NCI-H1105 (cell line): Measurements from ENCODE around the gene SLC22A3.
"Not testable (repeated sequence)": the region's sequence is repeated elsewhere in the genome, so short reads cannot be mapped to it uniquely, and the experiment has no call there.

ENCODE experiments used
- DNase-seq: peaks from one replicate; lab custom pipeline; 2025; lab: John Stamatoyannopoulos, UW

The SLC22A3 gene

DNA sequence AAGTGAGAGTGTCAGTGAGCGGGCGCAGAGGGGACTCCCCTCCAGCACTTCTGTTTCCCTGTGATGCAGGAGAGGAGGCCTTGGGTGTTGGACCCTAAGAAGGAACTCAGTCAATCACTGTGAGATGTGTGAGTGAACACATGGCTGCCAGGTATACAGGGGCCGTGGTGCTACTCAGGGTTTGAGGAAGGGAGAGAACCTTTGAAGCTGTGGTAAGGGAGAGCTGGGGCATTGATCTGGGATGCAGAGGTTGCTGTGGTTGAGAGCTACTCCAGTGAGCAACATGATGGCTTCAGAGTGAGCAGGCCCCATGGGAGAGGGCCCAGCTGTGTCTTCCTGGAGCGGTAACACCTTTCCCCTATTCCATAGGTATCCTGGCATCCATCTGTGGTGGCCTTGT is 99.2 kb downstream of the SLC22A3 start:
- DNase-seq: no peak

GRCh38 chr6:160449787-160450186 is 101.6 kb downstream of the SLC22A3 start:
- DNase-seq: not testable (repeated sequence)

GRCh38 chr6:160450849-160451248 is 102.7 kb downstream of the SLC22A3 start:
- no peak for DNase-seq

GRCh38 chr6:160454303-160454702 is 106.1 kb downstream of the SLC22A3 start:
- DNase-seq: no peak

DNA sequence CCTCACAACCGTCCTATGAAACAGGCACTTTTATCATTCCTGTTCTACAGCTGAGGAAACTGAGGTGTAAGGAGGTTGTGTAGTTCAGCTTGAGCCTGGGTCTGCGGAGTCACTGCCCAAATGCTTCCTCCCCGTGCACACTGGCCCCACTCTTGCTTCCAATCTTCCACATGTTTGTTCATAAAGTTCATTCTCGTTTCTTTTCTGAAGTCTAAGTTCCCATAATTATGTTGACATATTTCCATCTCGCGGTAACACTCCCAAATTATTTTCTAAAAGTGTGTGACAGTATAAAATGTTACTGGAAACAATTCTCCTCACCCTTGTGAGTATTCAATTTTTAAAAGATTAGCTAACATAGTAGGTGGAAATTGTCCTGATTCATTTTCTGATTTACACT is 106.9 kb downstream of the SLC22A3 start:
- no peak for DNase-seq

GRCh38 chr6:160455541-160456213 is 107.5 kb downstream of the SLC22A3 start:
- DNase-seq: peak; percentile 67

DNA sequence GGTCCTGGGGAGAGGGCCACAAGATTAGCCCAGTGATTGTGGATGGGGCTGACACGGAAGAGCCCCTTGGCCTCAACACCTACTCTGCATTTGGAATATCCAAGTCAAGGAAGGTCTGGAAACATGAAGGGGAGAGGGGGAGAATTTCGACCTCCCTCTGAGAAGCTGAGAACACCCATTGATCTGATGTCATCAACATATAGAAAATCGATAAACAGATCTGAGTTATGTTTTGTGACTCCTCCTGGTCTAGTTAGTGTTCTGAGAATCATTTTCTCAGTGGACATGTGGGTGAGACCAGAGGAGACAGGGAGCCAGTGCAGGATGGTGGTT is 108.0 kb downstream of the SLC22A3 start:
- no peak for DNase-seq

- no peak for DNase-seq
Observed at GRCh38 chr6:160457823-160458222, 109.6 kb downstream of the SLC22A3 start.

DNA sequence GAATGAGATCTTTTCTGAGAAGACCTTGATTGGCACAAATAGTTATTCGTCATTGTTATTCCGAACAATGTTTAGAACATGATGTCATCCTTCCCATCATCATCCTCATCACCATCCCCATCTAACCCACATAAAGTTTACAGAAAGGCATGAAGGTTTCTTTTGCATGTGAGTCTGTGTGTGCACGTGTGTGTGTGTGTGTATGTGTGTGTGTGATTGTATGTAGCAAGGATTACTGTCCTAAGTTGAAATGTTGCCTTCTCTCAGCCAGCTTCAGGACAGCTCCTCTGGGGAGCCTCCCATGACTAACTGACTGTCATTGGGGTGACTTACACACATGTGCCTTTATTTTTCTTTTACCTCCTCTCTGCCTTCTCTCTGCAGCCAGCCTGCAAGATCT is 113.5 kb downstream of the SLC22A3 start:
- no peak for DNase-seq

GRCh38 chr6:160462116-160462515 is 113.9 kb downstream of the SLC22A3 start:
- DNase-seq: no peak

DNA sequence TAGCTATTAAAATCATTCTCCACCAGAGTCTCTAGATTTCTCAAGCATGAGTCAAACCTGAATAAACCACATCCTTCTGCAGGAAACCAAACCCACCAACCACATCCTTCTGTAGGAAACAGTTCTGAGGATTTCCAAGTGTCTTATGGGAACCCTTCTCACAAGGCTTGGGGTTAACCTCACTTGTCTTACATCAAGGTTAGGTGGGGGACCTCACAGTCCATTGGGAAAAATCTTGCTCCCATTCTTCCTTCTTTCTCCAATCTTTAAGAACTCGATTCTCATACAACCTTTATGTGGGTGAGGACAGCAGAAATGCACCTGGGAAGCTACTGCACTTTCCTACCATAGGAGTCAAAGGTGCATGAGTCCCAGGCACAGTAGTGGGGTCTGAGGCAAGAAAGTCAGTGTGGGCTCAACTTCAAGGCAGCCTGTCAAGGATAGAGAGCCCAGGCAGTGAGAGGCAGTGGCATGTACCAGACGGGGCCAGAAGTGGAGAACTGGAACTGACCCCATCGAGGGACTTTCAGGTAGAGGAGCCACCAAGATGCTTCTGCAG is 114.5 kb downstream of the SLC22A3 start:
- DNase-seq: no peak

DNA sequence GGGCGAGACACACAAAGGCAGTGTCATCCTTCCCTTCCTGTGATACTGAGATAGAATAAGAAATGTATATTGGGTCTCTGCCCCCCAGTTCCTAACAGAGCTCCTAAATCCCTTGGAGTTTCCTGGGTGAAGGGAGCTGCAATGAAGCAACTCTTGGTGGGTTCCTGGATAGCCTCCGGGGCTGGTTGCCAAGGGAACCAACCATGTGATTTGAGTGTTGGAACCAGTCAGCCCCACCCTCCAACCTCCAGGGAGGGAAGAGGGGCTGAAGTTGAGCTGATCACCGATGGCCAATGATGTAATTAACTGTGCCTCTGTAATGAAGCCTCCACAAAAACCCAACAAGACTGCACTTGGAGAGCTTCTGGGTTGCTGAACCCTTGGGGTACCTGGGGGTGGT is 116.6 kb downstream of the SLC22A3 start:
- DNase-seq: peak; percentile 4

DNA sequence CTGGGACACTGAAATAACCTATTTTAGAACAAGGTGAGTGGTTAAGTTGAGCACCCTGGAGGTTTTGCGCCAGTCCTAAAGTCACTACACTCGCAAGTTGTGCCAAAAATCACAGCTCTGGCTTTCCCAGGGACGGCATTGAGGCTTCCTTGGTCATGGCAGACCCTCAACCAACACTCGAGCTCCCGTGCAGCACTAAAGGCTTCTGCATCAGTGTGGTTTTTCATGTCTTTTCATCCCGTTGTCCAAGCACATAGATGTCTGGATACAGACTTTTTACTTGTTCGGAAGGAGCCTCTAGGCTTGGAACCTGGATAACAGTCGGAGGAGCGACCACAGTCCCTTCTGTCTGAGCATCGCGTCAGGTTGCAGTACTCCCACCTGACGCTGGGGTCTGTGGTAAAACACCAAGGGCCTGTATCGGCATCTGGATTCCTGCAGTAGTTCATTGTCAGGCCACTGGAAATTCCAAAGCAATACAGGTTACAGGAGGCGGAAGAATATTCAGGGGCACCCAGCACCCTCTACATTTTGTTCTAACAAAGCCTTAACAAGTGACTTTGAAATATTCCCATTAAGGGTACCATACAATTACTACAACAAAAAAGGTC is 119.2 kb downstream of the SLC22A3 start:
- not testable (repeated sequence) for DNase-seq

DNA sequence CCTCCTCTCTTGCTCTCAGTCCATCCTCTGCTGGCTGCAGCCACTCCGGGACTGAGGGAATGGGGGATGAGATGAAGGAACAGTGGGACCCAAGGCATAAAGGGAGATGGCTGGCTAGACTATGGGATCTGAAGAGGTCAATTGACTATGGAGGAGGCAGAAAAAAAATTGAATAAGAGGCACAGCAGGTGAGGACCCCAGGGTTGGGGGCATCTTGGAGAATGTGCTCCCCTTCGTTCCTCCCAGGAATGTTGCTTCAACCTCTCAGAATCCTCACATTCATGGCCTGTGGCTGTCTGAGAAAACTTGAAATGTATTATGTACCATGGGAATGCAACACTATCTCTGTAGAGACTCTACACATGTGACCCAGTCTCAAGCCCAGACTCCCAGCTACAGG is 121.0 kb downstream of the SLC22A3 start:
- DNase-seq: no peak

GRCh38 chr6:160476056-160476455 is 127.9 kb downstream of the SLC22A3 start:
- DNase-seq: not testable (repeated sequence)

DNA sequence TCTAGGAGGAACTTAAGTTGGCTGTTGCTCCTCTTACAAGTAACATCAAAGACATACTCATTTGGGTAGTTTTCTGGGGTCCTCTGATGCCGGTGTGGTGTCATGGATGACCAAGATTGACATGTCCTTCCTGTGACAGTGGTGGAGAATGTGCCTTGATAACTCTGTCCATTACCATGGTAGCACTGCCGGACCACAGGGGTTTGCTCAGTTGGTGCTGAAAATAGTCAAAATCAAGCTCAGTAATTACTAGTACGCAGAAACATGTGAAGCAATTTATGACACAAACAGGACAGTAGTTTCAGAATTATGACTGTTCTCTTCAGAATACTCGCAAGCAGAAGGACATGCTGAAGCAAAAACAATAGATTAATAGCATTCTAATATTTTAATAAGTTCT is 128.9 kb downstream of the SLC22A3 start:
- not testable (repeated sequence) for DNase-seq

GRCh38 chr6:160477901-160478300 is 129.7 kb downstream of the SLC22A3 start:
- DNase-seq: no peak

- DNase-seq: no peak
Observed at GRCh38 chr6:160487116-160487515, 138.9 kb downstream of the SLC22A3 start.

- no peak for DNase-seq
Observed at GRCh38 chr6:160489091-160489490, 140.9 kb downstream of the SLC22A3 start.

DNA sequence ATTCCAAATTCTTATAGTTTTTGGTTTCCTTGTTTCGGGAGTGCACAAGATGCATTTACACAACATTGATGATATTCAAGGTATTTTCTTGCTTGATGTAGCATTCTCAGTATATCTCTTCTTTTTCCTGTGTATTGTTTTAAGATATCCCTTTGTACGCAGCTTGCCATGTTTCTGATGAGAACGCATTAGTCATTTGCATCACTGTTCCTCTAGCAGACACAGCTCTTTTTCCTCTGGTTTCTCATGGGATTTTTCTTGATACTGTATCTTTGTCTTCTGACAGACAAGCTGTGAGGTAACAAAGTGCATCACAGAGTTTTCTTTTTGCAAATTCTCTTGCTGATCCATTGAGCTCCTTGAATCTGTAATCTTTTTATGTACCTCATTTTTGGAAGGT is 146.4 kb downstream of the SLC22A3 start:
- DNase-seq: no peak

GRCh38 chr6:160500639-160501038 is 152.5 kb downstream of the SLC22A3 start:
- DNase-seq: no peak
